ENCODE measurements around the gene ALPG.
"Not testable (repeated sequence)": the region's sequence is repeated elsewhere in the genome, so short reads cannot be mapped to it uniquely, and the experiment has no call there.

Gene ALPG

GRCh38 chr2:232442431-232442830 lies 35.8 kb downstream of the ALPG start:
- DNase-seq, result not testable (repeated sequence)

GRCh38 chr2:232443047-232443446 lies 36.4 kb downstream of the ALPG start:
- not testable (repeated sequence) for DNase-seq

GRCh38 chr2:232443669-232444408 lies 37.2 kb downstream of the ALPG start:
- DNase-seq, result not testable (repeated sequence)

- peak in 3 of 4 experiments; percentile 29 to 65 (median 42) for DNase-seq
These were observed 37.9 kb downstream of the ALPG start for GRCh38 chr2:232444409-232445148.

GRCh38 chr2:232445149-232445885 lies 38.7 kb downstream of the ALPG start:
- not testable (repeated sequence) for DNase-seq

- DNase-seq, result not testable (repeated sequence)
These were observed 39.7 kb downstream of the ALPG start for GRCh38 chr2:232446266-232446777.

- DNase-seq, result no peak
These were observed 40.5 kb downstream of the ALPG start for GRCh38 chr2:232447091-232447620.

GRCh38 chr2:232447638-232448303 lies 41.1 kb downstream of the ALPG start:
- no peak for DNase-seq

GRCh38 chr2:232448304-232448690 lies 41.7 kb downstream of the ALPG start:
- DNase-seq, result no peak

GRCh38 chr2:232449964-232450363 lies 43.3 kb downstream of the ALPG start:
- no peak for DNase-seq

- not testable (repeated sequence) for DNase-seq
These were observed 45.0 kb downstream of the ALPG start for GRCh38 chr2:232451645-232452044.

- DNase-seq, result no peak
These were observed 48.0 kb downstream of the ALPG start for GRCh38 chr2:232454630-232455029.

- DNase-seq, result no peak
These were observed 49.0 kb downstream of the ALPG start, which contains the start of gene ALPI for GRCh38 chr2:232455426-232456255. ALPI (plus strand) TSS chr2:232456153; CDS start chr2:232456200, 47 bp downstream.

GRCh38 chr2:232456296-232457120 lies 49.9 kb downstream of the ALPG start:
- DNase-seq, result no peak

- no peak for DNase-seq
These were observed 50.7 kb downstream of the ALPG start for GRCh38 chr2:232457121-232458011.

GRCh38 chr2:232458051-232458660 lies 51.5 kb downstream of the ALPG start:
- DNase-seq, result no peak

GRCh38 chr2:232458661-232459418 lies 52.2 kb downstream of the ALPG start:
- DNase-seq, result no peak

- DNase-seq, result no peak
These were observed 52.9 kb downstream of the ALPG start for GRCh38 chr2:232459419-232460035.

All from activated CD4-positive, CD25-positive, alpha-beta regulatory T cell (primary cell).